ENCODE measurements around the gene MRPL27.

Gene MRPL27

DNA sequence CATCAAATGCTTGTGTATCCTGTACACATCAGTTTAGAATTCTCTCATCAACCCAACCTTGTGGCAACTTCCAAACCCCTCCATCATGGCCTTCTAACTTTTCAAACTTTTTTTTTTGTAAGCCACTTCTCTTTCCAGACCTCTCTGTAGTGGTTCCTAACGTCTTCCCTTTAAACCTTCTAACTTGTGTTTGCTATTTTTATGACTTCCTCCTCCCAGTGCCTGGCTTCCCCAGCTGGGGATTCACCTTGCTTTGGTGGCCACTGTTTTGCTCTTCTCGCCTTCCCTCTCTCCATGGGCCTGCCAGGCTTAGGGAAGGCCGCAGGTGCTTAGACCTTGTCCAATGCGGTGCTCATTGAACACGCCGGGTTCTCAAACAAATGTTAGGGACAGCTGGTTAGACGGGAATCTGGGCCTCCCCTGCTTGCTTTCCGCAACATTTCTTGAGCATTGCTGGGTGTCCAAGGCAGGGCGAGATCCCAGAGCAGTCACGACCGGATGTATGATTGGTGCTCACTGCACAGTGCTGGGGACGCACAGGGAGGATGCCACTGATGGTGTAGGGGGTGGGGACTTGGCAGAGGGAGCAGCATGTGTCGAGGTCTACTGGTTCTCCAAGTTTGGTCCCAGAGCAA, 28.1 kb downstream of the MRPL27 start:
- Histone ChIP-seq H3K36me3 (ENCODE audit: control insufficient read depth in 2 of 2, insufficient read depth in 1 of 2, low read length in 2 of 2) (peaks cover 0 to 6% of the 10 kb centered on the region in 2 experiments; a peak in 1 of 3 replicates), H3K4me1 (ENCODE audit: control insufficient read depth, insufficient read depth, low read length) (peaks cover 11% of the 10 kb centered on the region), H3K9me3 (ENCODE audit: control insufficient read depth, insufficient read depth, low read depth, low read length) (no peaks in the 10 kb centered on the region), H3K4me3 (ENCODE audit: low read depth, low read length) (no peak overlapping the region), H3K27ac (ENCODE audit: extremely low read depth, low read depth, low read length) (no peak overlapping the region)
- no peak for TF ChIP-seq ZNF239 (tag by site-specific recombination; IDR thresholded peaks at IDR 0.05)
- no peak for TF ChIP-seq TCF7L2 (IDR thresholded peaks at IDR 0.05; ENCODE audit: borderline replicate concordance, low read depth, low read length)
- no peak for TF ChIP-seq ZNF510 (tag by site-specific recombination; IDR thresholded peaks at IDR 0.05; ENCODE audit: insufficient replicate concordance)
- TF ChIP-seq ZXDB (tag by site-specific recombination; IDR thresholded peaks at IDR 0.05): no peak
- no peak for TF ChIP-seq ZNF596 (tag by site-specific recombination; IDR thresholded peaks at IDR 0.05)
- no peak for TF ChIP-seq SP2 (tag by site-specific recombination; IDR thresholded peaks at IDR 0.05)
- no peak for TF ChIP-seq MEIS1 (CRISPR knock-in tag; IDR thresholded peaks at IDR 0.05; ENCODE audit: borderline replicate concordance)
- POLR2A ChIA-PET: interaction anchor here (0.5 to 1.7 kb wide), 3 partner anchors 11 to 145 kb away, joined by 3 to 9 read pairs (median 6); no protein-coding TSS in a partner anchor
- CTCF ChIA-PET: interaction anchor here (1.0 kb wide), 2 partner anchors 145 to 148 kb away, joined by 3 to 4 read pairs; no protein-coding TSS in a partner anchor

DNA sequence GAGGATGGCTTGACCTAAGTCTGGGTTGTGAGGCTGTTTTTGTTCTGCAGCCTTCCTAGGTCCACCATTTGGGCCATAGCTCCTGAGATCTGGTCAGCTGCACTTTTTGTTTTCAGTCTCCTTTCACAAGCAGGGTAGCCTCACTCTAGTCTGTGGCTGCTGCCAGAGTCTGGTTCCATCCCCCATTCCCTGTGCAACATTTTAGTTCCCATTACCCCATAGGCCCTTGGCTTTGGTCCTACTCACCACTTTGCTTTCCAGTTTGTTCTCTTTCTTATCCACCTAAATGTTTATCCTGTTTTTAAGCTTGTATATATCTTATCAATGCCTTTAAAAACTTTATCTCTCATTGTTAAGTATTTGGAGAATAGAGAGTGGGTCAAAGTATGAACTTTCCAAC, 33.6 kb downstream of the MRPL27 start:
- ChIA-PET CTCF (interaction anchor here (0.6 to 2.5 kb wide), 4 partner anchors 23 to 104 kb away, joined by 3 to 10 read pairs (median 6); partner anchors contain the start of gene LRRC59), POLR2A (no interaction called here)
- H3K4me3 ChIP-seq (ENCODE audit: low read depth, low read length): no peak overlapping the region
- H3K36me3 ChIP-seq (ENCODE audit: control insufficient read depth in 2 of 2, insufficient read depth in 1 of 2, low read length in 2 of 2): no peaks in the 10 kb centered on the region
- no peaks in the 10 kb centered on the region for H3K4me1 ChIP-seq (ENCODE audit: control insufficient read depth, insufficient read depth, low read length)
- H3K27ac ChIP-seq (ENCODE audit: extremely low read depth, low read depth, low read length): no peak overlapping the region
- TF ChIP-seq ZNF114 (tag by site-specific recombination; IDR thresholded peaks at IDR 0.05) (no peak), ZNF133 (tag by site-specific recombination; IDR thresholded peaks at IDR 0.05) (no peak), MYNN (tag by site-specific recombination; IDR thresholded peaks at IDR 0.05; ENCODE audit: borderline replicate concordance) (no peak), ZFHX2 (tag by site-specific recombination; conservative IDR thresholded peaks at IDR 0.05) (no peak), KLF16 (tag by site-specific recombination; IDR thresholded peaks at IDR 0.05) (no peak), ZSCAN30 (tag by site-specific recombination; IDR thresholded peaks at IDR 0.05) (no peak), HOXA7 (CRISPR knock-in tag; IDR thresholded peaks at IDR 0.05; ENCODE audit: borderline replicate concordance) (no peak), ZNF561 (tag by site-specific recombination; IDR thresholded peaks at IDR 0.05; ENCODE audit: borderline replicate concordance) (no peak), ZNF626 (tag by site-specific recombination; IDR thresholded peaks at IDR 0.05) (no peak), ZNF138 (tag by site-specific recombination; IDR thresholded peaks at IDR 0.05; ENCODE audit: borderline replicate concordance) (no peak)
- TF ChIP-seq, protein P1, sequence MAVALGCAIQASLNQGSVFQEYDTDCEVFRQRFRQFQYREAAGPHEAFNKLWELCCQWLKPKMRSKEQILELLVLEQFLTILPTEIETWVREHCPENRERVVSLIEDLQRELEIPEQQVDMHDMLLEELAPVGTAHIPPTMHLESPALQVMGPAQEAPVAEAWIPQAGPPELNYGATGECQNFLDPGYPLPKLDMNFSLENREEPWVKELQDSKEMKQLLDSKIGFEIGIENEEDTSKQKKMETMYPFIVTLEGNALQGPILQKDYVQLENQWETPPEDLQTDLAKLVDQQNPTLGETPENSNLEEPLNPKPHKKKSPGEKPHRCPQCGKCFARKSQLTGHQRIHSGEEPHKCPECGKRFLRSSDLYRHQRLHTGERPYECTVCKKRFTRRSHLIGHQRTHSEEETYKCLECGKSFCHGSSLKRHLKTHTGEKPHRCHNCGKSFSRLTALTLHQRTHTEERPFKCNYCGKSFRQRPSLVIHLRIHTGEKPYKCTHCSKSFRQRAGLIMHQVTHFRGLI (tag by site-specific recombination; IDR thresholded peaks at IDR 0.05): no peak
- TF ChIP-seq, protein P2, sequence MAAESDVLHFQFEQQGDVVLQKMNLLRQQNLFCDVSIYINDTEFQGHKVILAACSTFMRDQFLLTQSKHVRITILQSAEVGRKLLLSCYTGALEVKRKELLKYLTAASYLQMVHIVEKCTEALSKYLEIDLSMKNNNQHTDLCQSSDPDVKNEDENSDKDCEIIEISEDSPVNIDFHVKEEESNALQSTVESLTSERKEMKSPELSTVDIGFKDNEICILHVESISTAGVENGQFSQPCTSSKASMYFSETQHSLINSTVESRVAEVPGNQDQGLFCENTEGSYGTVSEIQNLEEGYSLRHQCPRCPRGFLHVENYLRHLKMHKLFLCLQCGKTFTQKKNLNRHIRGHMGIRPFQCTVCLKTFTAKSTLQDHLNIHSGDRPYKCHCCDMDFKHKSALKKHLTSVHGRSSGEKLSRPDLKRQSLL (tag by site-specific recombination; IDR thresholded peaks at IDR 0.05): no peak
- TF ChIP-seq, protein P3, sequence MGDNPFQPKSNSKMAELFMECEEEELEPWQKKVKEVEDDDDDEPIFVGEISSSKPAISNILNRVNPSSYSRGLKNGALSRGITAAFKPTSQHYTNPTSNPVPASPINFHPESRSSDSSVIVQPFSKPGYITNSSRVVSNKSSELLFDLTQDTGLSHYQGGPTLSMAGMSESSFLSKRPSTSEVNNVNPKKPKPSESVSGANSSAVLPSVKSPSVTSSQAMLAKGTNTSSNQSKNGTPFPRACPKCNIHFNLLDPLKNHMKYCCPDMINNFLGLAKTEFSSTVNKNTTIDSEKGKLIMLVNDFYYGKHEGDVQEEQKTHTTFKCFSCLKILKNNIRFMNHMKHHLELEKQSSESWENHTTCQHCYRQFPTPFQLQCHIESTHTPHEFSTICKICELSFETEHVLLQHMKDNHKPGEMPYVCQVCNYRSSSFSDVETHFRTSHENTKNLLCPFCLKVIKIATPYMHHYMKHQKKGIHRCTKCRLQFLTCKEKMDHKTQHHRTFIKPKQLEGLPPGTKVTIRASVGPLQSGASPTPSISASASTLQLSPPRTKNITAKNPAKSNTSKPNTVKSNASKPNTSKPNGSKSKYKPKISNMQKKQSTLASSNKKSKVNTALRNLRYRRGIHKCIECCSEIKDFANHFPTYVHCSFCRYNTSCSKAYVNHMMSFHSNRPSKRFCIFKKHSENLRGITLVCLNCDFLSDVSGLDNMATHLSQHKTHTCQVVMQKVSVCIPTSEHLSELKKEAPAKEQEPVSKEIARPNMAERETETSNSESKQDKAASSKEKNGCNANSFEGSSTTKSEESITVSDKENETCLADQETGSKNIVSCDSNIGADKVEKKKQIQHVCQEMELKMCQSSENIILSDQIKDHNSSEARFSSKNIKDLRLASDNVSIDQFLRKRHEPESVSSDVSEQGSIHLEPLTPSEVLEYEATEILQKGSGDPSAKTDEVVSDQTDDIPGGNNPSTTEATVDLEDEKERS (tag by site-specific recombination; IDR thresholded peaks at IDR 0.05): no peak
- TF ChIP-seq, protein P4, sequence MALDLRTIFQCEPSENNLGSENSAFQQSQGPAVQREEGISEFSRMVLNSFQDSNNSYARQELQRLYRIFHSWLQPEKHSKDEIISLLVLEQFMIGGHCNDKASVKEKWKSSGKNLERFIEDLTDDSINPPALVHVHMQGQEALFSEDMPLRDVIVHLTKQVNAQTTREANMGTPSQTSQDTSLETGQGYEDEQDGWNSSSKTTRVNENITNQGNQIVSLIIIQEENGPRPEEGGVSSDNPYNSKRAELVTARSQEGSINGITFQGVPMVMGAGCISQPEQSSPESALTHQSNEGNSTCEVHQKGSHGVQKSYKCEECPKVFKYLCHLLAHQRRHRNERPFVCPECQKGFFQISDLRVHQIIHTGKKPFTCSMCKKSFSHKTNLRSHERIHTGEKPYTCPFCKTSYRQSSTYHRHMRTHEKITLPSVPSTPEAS (tag by site-specific recombination; IDR thresholded peaks at IDR 0.05): no peak
- TF ChIP-seq, protein P5, sequence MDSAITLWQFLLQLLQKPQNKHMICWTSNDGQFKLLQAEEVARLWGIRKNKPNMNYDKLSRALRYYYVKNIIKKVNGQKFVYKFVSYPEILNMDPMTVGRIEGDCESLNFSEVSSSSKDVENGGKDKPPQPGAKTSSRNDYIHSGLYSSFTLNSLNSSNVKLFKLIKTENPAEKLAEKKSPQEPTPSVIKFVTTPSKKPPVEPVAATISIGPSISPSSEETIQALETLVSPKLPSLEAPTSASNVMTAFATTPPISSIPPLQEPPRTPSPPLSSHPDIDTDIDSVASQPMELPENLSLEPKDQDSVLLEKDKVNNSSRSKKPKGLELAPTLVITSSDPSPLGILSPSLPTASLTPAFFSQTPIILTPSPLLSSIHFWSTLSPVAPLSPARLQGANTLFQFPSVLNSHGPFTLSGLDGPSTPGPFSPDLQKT (IDR thresholded peaks at IDR 0.05; ENCODE audit: borderline replicate concordance, low read depth, low read length): no peak
- no peaks in the 10 kb centered on the region for H3K9me3 ChIP-seq (ENCODE audit: control insufficient read depth, insufficient read depth, low read depth, low read length)
